Activated T-cell treated with anti-CD3 and anti-CD28 coated beads, Interleukin-2, amount 50 U/mL, for 24 hours (primary cell): ENCODE data around the gene RSPH6A.
"Not testable (repeated sequence)": the region's sequence is repeated elsewhere in the genome, so short reads cannot be mapped to it uniquely, and the experiment has no call there.

Experiments used
- DNase-seq: peaks from one replicate; pipeline ENCODE4 v3.0.0-alpha.2; 2020
- H3K27ac Mint-ChIP-seq: 2 replicates; pipeline ENCODE4 v1.8.0; 2020; ENCODE audit warnings: mild to moderate bottlenecking, mixed read lengths
- H3K27me3 Mint-ChIP-seq: 2 replicates; pipeline ENCODE4 v1.8.0; 2020; ENCODE audit warnings: mixed read lengths
- H3K36me3 Mint-ChIP-seq: 2 replicates; pipeline ENCODE4 v1.8.0; 2020; ENCODE audit warnings: low read depth, mixed read lengths
- H3K4me1 Mint-ChIP-seq: 2 replicates; pipeline ENCODE4 v1.8.0; 2020; ENCODE audit warnings: low read depth, mixed read lengths
- H3K4me3 Mint-ChIP-seq: 2 replicates; pipeline ENCODE4 v1.8.0; 2020; ENCODE audit warnings: mild to moderate bottlenecking, moderate library complexity, mixed read lengths
- H3K9me3 Mint-ChIP-seq: 2 replicates; pipeline ENCODE4 v1.8.0; 2020; ENCODE audit warnings: mixed read lengths

Gene RSPH6A

GRCh38 chr19:45799541-45799940 is 15.6 kb downstream of the RSPH6A start:
- peaks cover 59% of the 10 kb centered on the region for H3K27me3 Mint-ChIP-seq
- H3K27ac Mint-ChIP-seq, H3K4me3 Mint-ChIP-seq, DNase-seq, H3K9me3 Mint-ChIP-seq, H3K36me3 Mint-ChIP-seq, H3K4me1 Mint-ChIP-seq: not testable (repeated sequence)

- Mint-ChIP-seq H3K9me3 (no peaks in the 10 kb centered on the region), H3K27me3 (peaks cover 59% of the 10 kb centered on the region), H3K36me3 (no peaks in the 10 kb centered on the region), H3K4me3 (no peak overlapping the region), H3K27ac (no peak overlapping the region), H3K4me1 (peaks cover 7% of the 10 kb centered on the region)
- peak; percentile 76 for DNase-seq
These were observed 16.1 kb downstream of the RSPH6A start for GRCh38 chr19:45798995-45799517.

DNA sequence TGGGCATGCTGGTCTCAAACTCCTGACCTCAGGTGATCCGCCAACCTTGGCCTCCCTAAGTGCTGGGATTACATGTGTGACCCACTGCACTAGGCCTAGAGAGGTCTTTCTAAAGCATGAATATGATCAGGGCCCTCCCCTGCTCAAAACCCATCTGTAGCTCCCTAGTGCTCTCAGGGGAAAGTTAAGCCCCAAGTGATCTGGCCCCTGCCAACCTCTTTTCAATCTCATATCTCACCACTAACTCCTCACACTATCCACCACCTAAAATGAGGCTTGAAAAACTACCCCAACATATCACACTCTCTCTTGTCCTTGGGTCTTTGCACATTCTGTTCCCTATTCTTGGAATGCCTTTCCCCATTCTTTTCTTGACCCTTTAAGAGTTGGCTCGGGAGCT is 20.5 kb downstream of the RSPH6A start:
- Mint-ChIP-seq H3K9me3 (no peaks in the 10 kb centered on the region), H3K4me1 (peaks cover 36% of the 10 kb centered on the region), H3K4me3 (no peak overlapping the region), H3K27ac (no peak overlapping the region), H3K36me3 (peaks cover 18% of the 10 kb centered on the region), H3K27me3 (peaks cover 46% of the 10 kb centered on the region)
- DNase-seq: no peak

DNA sequence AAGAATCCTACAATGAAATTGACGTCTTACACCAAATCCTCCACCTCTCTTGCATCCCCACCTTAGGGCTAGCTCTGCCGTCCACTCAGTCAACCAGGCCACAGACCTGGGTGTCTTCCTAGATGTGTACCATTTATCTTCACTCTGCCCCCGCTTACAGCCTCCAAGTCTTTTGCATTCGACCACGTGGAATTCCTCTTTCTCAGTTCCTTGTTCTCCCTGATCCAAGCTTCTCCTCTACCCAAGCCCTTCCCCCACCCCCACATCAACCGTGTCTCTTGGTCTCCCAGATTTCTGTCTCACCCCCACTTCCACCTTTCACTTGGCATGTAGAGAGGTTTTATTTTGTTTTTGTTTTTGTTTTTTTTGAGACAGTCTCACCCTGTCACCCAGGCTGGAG is 21.2 kb downstream of the RSPH6A start:
- H3K4me1 Mint-ChIP-seq: peaks cover 32% of the 10 kb centered on the region
- H3K4me3 Mint-ChIP-seq: no peak overlapping the region
- DNase-seq: no peak
- H3K9me3 Mint-ChIP-seq: no peaks in the 10 kb centered on the region
- H3K36me3 Mint-ChIP-seq: peaks cover 26% of the 10 kb centered on the region
- H3K27ac Mint-ChIP-seq: no peak overlapping the region
- peaks cover 40% of the 10 kb centered on the region for H3K27me3 Mint-ChIP-seq

DNA sequence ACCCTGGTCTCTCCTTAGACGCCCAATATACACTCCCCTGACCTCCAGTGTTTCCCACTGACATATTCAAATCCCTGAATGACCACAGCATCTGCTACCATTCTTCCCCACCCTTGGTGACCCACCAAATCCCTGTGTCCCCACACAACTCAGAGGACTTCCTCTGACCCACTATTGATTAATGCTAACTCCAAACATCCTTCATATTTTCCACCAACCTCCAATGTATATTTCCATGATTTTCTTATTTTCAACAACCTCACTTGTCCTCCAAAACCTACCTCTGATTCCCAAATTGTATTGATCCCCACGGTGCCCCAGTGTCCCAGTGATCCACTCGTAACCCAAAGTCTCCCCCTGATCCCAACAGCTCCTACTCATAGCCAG is 21.9 kb downstream of the RSPH6A start:
- H3K27me3 Mint-ChIP-seq: peaks cover 36% of the 10 kb centered on the region
- H3K4me1 Mint-ChIP-seq: peaks cover 29% of the 10 kb centered on the region
- peak overlapping the region; percentile 69 for H3K4me3 Mint-ChIP-seq
- no peak for DNase-seq
- no peaks in the 10 kb centered on the region for H3K9me3 Mint-ChIP-seq
- peak overlapping the region; percentile 92 for H3K27ac Mint-ChIP-seq
- peaks cover 33% of the 10 kb centered on the region for H3K36me3 Mint-ChIP-seq

DNA sequence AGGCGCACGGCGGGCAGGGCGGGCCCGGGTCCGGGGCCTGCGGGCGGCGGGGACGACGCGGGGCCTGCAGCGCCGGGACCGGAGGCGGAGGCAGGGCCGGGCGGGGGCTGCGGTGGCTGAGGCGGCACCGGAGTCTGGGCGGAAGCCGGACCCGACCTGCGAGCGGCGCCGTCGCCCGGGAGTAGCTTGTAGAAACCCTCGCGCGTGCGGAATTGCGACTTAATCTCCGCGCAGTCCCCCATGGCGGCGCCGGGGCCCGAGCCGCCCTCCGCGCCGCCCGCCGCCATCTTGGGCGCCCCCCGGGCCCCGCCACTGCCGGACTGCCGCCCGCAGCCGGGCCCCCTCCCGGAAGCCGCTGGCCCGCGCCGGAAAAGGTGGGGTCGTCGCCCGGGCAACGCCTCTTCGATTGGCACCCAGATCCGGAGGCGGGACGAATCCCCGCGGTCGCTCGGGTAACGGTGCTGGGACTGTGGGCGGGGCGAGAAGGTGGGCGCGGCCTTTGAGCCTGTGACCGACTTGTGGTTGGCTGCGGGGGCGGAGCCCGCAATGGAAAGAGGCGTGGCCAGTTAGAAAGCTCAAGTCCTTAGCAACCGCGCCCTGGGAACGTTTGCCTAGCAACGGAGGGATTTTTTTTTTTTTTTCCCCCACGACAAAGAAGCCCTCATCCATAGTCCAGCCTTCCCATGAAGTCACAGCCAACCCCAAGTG is 22.5 kb downstream of the RSPH6A start, which contains the start of gene DMWD:
DMWD (minus strand) TSS at position 376 of the 708 bp plus-strand sequence; CDS start at position 287, 89 bp downstream.
- DNase-seq: peak; percentile 100
- H3K4me3 Mint-ChIP-seq: peak within 1 kb of the TSS; percentile 89
- no peaks in the 10 kb centered on the region for H3K9me3 Mint-ChIP-seq
- H3K27me3 Mint-ChIP-seq: peaks cover 34% of the 10 kb centered on the region
- peaks cover 29% of the 10 kb centered on the region for H3K4me1 Mint-ChIP-seq
- peak within 1 kb of the TSS; percentile 92 for H3K27ac Mint-ChIP-seq
- H3K36me3 Mint-ChIP-seq: peaks cover 38% of the 10 kb centered on the region

DNA sequence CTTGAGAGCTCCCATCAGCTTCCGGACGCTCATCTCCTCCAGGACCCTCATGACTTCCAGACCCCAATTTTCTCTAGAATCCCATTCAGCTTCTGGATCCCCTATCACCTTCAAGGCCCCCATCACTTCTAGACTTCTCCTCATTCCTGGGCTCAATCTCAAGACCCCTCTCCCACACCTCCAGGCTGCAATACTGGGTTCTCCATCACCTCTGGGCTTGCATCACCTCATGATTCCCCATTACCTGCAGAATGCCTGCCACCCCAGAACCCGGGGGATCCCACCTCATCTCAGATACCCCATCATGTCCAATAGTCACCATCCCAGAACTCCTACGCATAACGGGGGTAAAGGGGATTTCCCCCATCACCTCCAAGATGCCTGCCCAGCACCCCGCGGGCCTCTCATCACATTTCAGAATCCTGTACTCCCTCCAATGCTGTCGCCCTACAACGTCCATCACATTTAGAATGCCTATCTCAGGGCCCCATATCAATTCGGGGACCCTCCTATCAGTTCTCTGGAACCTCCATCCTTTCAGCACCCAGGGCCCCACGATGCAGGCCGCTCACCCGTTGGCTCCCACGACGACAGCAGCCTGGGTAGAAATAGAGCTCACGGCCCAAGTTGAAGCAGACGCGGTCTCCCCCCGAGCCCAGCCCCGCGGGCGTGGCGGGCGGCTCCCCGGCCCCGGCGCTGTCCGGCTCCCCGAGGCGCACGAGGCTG is 23.2 kb downstream of the RSPH6A start:
- DNase-seq: no peak
- H3K4me1 Mint-ChIP-seq: peaks cover 29% of the 10 kb centered on the region
- H3K27ac Mint-ChIP-seq: peak overlapping the region; percentile 85
- H3K9me3 Mint-ChIP-seq: no peaks in the 10 kb centered on the region
- H3K27me3 Mint-ChIP-seq: peaks cover 32% of the 10 kb centered on the region
- peak overlapping the region; percentile 89 for H3K4me3 Mint-ChIP-seq
- peaks cover 45% of the 10 kb centered on the region for H3K36me3 Mint-ChIP-seq

- Mint-ChIP-seq H3K9me3 (no peaks in the 10 kb centered on the region), H3K36me3 (peaks cover 54% of the 10 kb centered on the region), H3K27me3 (peaks cover 25% of the 10 kb centered on the region), H3K27ac (peak overlapping the region; percentile 8), H3K4me3 (peak overlapping the region; percentile 89), H3K4me1 (peaks cover 29% of the 10 kb centered on the region)
- no peak for DNase-seq
These were observed 24.2 kb downstream of the RSPH6A start for GRCh38 chr19:45790942-45791341.

DNA sequence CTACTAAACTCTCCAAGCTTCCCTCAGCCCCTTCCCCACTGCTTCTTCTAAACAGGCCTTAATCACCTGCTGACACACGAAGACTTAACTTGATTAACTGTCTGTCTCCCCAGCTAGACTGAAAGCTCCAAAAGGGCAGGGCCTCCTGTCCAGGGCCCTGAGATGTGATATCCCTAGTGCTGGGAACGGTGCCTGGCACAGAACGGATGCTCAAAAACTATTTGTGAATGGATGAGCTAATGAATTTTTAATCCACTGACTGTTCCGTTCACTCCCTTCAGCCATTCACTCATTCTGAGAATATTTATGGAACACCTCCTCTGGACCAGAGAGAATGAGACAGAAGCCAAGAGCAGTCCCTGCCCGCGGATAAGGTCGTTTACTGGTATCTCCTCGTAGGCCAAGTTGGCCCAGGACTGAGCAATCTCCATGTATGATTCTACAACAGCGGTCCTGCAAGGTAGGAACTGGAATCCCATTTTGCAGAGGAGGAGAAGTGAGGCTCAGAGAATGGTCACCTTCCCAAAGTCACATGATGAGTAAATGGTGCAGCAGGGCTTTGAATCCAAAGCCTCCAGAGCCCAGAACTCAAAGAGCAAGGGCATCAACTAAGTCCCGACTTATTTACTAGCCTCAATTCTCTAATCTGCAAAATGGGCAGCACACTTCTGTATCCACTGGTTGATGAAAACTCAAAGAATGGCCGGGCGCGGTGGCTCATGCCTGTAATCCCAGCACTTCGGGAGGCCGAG is 25.9 kb downstream of the RSPH6A start:
- Mint-ChIP-seq H3K4me1 (peaks cover 29% of the 10 kb centered on the region), H3K27me3 (peaks cover 12% of the 10 kb centered on the region)

DNA sequence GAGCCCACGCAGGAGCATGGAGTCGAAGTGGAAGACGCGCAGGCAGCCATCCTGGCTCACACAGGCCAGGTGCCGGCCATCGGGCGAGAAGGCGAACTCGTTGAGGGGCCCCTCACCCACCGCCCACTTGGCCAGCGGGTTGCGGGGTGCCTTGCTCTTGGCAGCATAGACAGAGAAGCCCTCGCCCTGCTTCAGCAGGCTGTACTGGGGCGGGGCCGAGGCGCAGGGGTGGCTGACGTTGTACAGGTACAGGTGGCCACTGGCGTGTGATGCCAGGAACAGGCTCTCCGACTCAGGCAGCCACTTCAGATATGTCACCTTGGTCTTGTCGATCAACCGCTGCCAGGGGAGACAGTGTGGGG is 28.6 kb downstream of the RSPH6A start:
- DNase-seq: no peak
- no peak overlapping the region for H3K27ac Mint-ChIP-seq
- peaks cover 9% of the 10 kb centered on the region for H3K27me3 Mint-ChIP-seq
- H3K9me3 Mint-ChIP-seq: no peaks in the 10 kb centered on the region
- peaks cover 11% of the 10 kb centered on the region for H3K4me1 Mint-ChIP-seq
- no peak overlapping the region for H3K4me3 Mint-ChIP-seq
- H3K36me3 Mint-ChIP-seq: peaks cover 62% of the 10 kb centered on the region

More for the DNA sequence above, 25.9 kb downstream of the RSPH6A start:
- Mint-ChIP-seq H3K36me3 (peaks cover 62% of the 10 kb centered on the region), H3K27ac (no peak overlapping the region), H3K4me3 (no peak overlapping the region), H3K9me3 (no peaks in the 10 kb centered on the region)
- DNase-seq: no peak

- Mint-ChIP-seq H3K36me3 (peaks cover 60% of the 10 kb centered on the region), H3K4me3 (no peak overlapping the region), H3K9me3 (no peaks in the 10 kb centered on the region), H3K27me3 (peaks cover 12% of the 10 kb centered on the region), H3K4me1 (peaks cover 8% of the 10 kb centered on the region), H3K27ac (no peak overlapping the region)
- no peak for DNase-seq
These were observed 29.2 kb downstream of the RSPH6A start for GRCh38 chr19:45785781-45786532.

GRCh38 chr19:45785097-45785496 is 30.0 kb downstream of the RSPH6A start:
- Mint-ChIP-seq H3K27me3 (peaks cover 20% of the 10 kb centered on the region), H3K27ac (no peak overlapping the region), H3K9me3 (no peaks in the 10 kb centered on the region), H3K4me3 (no peak overlapping the region), H3K36me3 (peaks cover 53% of the 10 kb centered on the region), H3K4me1 (peaks cover 3% of the 10 kb centered on the region)
- no peak for DNase-seq

GRCh38 chr19:45784096-45784495 is 31.0 kb downstream of the RSPH6A start:
- peaks cover 30% of the 10 kb centered on the region for H3K27me3 Mint-ChIP-seq
- no peak overlapping the region for H3K4me3 Mint-ChIP-seq
- H3K27ac Mint-ChIP-seq: no peak overlapping the region
- no peaks in the 10 kb centered on the region for H3K9me3 Mint-ChIP-seq
- DNase-seq: no peak
- peaks cover 12% of the 10 kb centered on the region for H3K4me1 Mint-ChIP-seq
- peaks cover 45% of the 10 kb centered on the region for H3K36me3 Mint-ChIP-seq
